Osteoblast (primary cell): ENCODE data around the gene AP3S1. TPM values are rescaled to one million over a fixed set of nuclear protein-coding genes. Genes with fewer than 3 reads are reported as not detected.

Source experiments
- DNase-seq: peaks from one replicate; pipeline ENCODE4 v3.0.0; 2011; ENCODE audit warnings: low spot score, mixed read lengths; ENCODE audit not compliant: insufficient read length; ENCODE audit errors: missing footprints
- H2AFZ ChIP-seq: 2 replicates; pipeline ENCODE4 v1.6.0; 2011; ENCODE audit warnings: mild to moderate bottlenecking, low read length
- H3K27ac ChIP-seq: 2 replicates; pipeline ENCODE4 v1.5.1; 2011; ENCODE audit warnings: mild to moderate bottlenecking, low read depth, low read length, moderate library complexity
- H3K27me3 ChIP-seq: 2 replicates; pipeline ENCODE4 v1.6.0; 2012; ENCODE audit warnings: mild to moderate bottlenecking, control low read depth, inconsistent platforms, low read length, moderate library complexity; ENCODE audit not compliant: insufficient read depth
- H3K36me3 ChIP-seq: 2 replicates; pipeline ENCODE4 v1.5.1; 2011; ENCODE audit warnings: mild to moderate bottlenecking, low read length, control low read depth, moderate library complexity; ENCODE audit not compliant: insufficient read depth
- H3K4me1 ChIP-seq: 2 replicates; pipeline ENCODE4 v1.5.1; 2011; ENCODE audit warnings: mild to moderate bottlenecking, low read length, control low read depth, moderate library complexity; ENCODE audit not compliant: insufficient read depth
- H3K4me2 ChIP-seq: 2 replicates; pipeline ENCODE4 v1.6.0; 2011; ENCODE audit warnings: mild to moderate bottlenecking, low read length; ENCODE audit not compliant: insufficient read depth
- H3K4me3 ChIP-seq: fragments of 200-600 bp; sonication (generic); 3 replicates; pipeline ENCODE4 v1.5.1; 2012; ENCODE audit warnings: mild to moderate bottlenecking, low read length, inconsistent platforms; ENCODE audit not compliant: insufficient read depth
- H3K79me2 ChIP-seq: 2 replicates; pipeline ENCODE4 v1.6.0; 2012; ENCODE audit warnings: mild to moderate bottlenecking, low read length, control low read depth, inconsistent platforms; ENCODE audit not compliant: insufficient read depth
- H3K9me3 ChIP-seq: 2 replicates; pipeline ENCODE4 v1.5.1; 2011; ENCODE audit warnings: low read depth, low read length, control low read depth
- H4K20me1 ChIP-seq: 2 replicates; pipeline ENCODE4 v1.6.0; 2012; ENCODE audit warnings: mild to moderate bottlenecking, low read length, control low read depth; ENCODE audit not compliant: insufficient read depth
- CTCF ChIP-seq: IDR thresholded peaks from 2 replicates; pipeline ENCODE4 v1.5.1; 2011; ENCODE audit warnings: mild to moderate bottlenecking, low read depth, low read length, moderate library complexity; ENCODE audit errors: extremely low read depth
- total RNA-seq: library from RNA; depleted of rRNA; stranded (reverse); fragments of >200 nt; gene quantifications from 2 replicates; pipeline ENCODE4 v1.2.3, GENCODE V29; 2012

The AP3S1 gene
- total RNA-seq, 1 donor: 109 TPM

GRCh38 chr5:115930630-115931337 lies 89.0 kb downstream of the AP3S1 start:
- Histone ChIP-seq H3K27ac (no peak overlapping the region), H3K4me1 (peaks cover 4% of the 10 kb centered on the region), H2AFZ (no peak overlapping the region), H3K4me2 (no peak overlapping the region), H3K4me3 (no peak overlapping the region), H3K9me3 (no peaks in the 10 kb centered on the region), H3K79me2 (no peaks in the 10 kb centered on the region), H4K20me1 (no peaks in the 10 kb centered on the region), H3K36me3 (no peaks in the 10 kb centered on the region), H3K27me3 (no peaks in the 10 kb centered on the region)
- no peak for TF ChIP-seq CTCF
- DNase-seq: no peak

- TF ChIP-seq CTCF: no peak
- Histone ChIP-seq H3K9me3 (no peaks in the 10 kb centered on the region), H3K79me2 (no peaks in the 10 kb centered on the region), H3K4me1 (peaks cover 4% of the 10 kb centered on the region), H3K4me3 (no peak overlapping the region), H3K36me3 (no peaks in the 10 kb centered on the region), H3K4me2 (no peak overlapping the region), H4K20me1 (no peaks in the 10 kb centered on the region), H3K27me3 (no peaks in the 10 kb centered on the region), H3K27ac (no peak overlapping the region), H2AFZ (no peak overlapping the region)
- DNase-seq: no peak
Measured at GRCh38 chr5:115932991-115933390, 91.3 kb downstream of the AP3S1 start.

- no peaks in the 10 kb centered on the region for H4K20me1 ChIP-seq
- peak overlapping the region; percentile 78 for H2AFZ ChIP-seq
- H3K4me2 ChIP-seq: peak overlapping the region; percentile 76
- no peaks in the 10 kb centered on the region for H3K79me2 ChIP-seq
- H3K9me3 ChIP-seq: no peaks in the 10 kb centered on the region
- DNase-seq: no peak
- H3K4me3 ChIP-seq: peak overlapping the region; percentile 21
- no peaks in the 10 kb centered on the region for H3K36me3 ChIP-seq
- H3K4me1 ChIP-seq: peaks cover 4% of the 10 kb centered on the region
- TF ChIP-seq CTCF: no peak
- H3K27me3 ChIP-seq: no peaks in the 10 kb centered on the region
- H3K27ac ChIP-seq: peak overlapping the region; percentile 50
Measured at GRCh38 chr5:115934388-115934974, 92.7 kb downstream of the AP3S1 start.

GRCh38 chr5:115936031-115936430 lies 94.3 kb downstream of the AP3S1 start:
- H4K20me1 ChIP-seq: no peaks in the 10 kb centered on the region
- TF ChIP-seq CTCF: no peak
- H3K79me2 ChIP-seq: no peaks in the 10 kb centered on the region
- no peaks in the 10 kb centered on the region for H3K27me3 ChIP-seq
- H3K36me3 ChIP-seq: no peaks in the 10 kb centered on the region
- no peak for DNase-seq
- peaks cover 6% of the 10 kb centered on the region for H3K4me1 ChIP-seq
- H3K9me3 ChIP-seq: no peaks in the 10 kb centered on the region
- no peak overlapping the region for H3K27ac ChIP-seq
- H2AFZ ChIP-seq: no peak overlapping the region
- no peak overlapping the region for H3K4me2 ChIP-seq
- H3K4me3 ChIP-seq: no peak overlapping the region
